Renal cortex interstitium (tissue), 11 donors: ENCODE measurements around the gene RPL3. TPM values are rescaled to one million over a fixed set of nuclear protein-coding genes. Genes with fewer than 3 reads are reported as not detected.
"Not testable (repeated sequence)": the region's sequence is repeated elsewhere in the genome, so short reads cannot be mapped to it uniquely, and the experiment has no call there.

Experiments
- DNase-seq, 11 donors: peaks; one replicate each; pipeline ENCODE4 v3.0.0-alpha.2; 2013; ENCODE audit warnings: low read depth in 9 of 11, low spot score in 4 of 11; ENCODE audit errors: extremely low read depth in 1 of 11
- polyA plus RNA-seq, 3 donors: library from polyadenylated mRNA; unstranded; fragments of 120-200 nt; gene quantifications; one replicate each; pipeline ENCODE4 v1.2.1, GENCODE V29; 2013; ENCODE audit not compliant: insufficient read length in 3 of 3

RPL3 gene
- polyA plus RNA-seq, 3 donors = 2,961 to 3,304 (median 3,137) TPM

GRCh38 chr22:39343259-39344045 lies 24.0 kb upstream of the RPL3 start:
- peak in 1 of 11 donors; percentile 51 for DNase-seq

DNA sequence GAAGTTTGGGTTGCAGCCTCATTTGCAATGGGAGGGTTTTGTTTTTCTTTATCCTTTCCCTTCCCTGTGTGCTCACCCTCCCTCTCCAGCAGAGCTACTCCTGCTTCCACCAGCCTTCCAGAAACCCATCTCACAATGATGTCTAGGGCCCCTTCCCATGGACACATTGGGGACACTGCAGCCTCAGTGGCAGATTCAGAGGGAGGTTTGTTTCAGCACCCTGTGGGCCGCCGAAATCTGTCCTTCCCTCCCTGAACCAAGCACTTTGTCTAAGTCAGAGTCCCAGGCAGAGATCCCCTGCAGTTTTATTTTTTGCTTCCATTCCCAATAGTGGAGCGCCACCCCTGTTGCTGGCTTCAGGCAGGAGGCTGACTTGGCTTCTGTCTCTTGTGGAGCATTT lies 21.8 kb upstream of the RPL3 start:
- DNase-seq = no peak

DNA sequence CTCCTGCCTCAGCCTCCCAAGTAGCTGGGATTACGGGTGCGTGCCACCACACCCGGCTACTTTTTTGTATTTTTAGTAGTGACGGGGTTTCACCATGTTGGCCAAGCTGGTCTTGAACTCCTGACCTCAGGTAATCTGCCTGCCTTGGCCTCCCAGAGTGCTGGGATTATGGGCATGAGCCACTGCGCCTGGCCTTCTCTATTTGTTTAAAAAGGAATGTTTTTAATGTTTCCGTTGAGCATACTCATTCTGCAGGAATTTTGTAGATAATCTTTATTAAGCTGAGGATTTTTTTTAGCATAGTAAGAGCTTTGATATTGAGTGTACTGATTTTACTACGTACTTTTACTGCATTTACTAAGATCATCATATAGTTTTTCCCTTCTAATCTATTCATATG lies 20.4 kb upstream of the RPL3 start:
- DNase-seq = not testable (repeated sequence)

GRCh38 chr22:39336411-39336810 lies 17.0 kb upstream of the RPL3 start:
- no peak for DNase-seq

DNA sequence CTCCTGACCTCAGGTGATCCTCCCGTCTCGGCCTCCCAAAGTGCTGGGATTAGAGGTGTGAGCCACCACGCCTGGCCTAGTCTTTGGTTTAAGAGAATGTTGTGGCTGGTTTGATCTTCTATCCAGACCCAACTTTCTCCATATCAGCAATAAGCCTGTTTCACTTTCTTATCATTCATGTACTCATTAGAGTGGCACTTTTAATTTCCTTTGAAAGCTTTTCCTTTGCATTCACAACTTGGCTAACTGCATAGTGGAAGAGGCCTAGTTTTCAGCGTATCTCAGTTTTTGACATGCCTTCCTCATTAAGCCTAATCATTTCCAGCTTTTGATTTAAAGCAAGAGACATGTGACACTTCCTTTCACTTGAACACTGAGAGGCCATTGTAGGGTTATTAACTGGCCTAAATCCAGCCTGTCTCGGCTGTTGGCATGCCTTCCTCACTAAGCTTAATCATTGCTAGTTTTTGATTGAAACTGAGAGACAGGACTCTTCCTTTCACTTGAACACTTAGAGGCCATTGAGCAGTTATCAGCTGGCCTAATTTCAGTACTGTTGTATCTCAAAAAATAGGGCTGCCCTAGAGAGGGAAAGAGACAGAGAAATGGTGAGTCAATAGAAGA lies 13.1 kb upstream of the RPL3 start:
- DNase-seq = no peak

DNA sequence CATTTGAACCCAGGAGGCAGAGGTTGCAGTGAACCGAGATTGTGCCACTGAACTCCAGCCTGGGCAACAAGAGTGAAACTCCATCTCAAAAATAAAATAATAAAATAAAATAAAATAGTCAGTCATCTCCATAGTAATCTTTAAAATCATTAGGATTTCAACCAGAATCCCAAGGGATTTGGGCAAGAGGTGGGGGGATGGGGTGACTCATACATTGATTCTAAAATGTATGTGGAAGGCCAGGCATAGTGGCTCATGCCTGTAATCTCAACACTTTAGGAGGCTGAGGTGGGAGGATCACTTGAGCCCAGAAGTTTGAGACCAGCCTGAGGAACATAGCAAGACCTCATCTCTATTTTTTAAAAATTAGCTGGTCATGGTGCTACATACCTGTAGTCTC lies 11.1 kb upstream of the RPL3 start:
- not testable (repeated sequence) for DNase-seq

- no peak for DNase-seq
Observed at GRCh38 chr22:39327995-39328754, 8.8 kb upstream of the RPL3 start.

DNA sequence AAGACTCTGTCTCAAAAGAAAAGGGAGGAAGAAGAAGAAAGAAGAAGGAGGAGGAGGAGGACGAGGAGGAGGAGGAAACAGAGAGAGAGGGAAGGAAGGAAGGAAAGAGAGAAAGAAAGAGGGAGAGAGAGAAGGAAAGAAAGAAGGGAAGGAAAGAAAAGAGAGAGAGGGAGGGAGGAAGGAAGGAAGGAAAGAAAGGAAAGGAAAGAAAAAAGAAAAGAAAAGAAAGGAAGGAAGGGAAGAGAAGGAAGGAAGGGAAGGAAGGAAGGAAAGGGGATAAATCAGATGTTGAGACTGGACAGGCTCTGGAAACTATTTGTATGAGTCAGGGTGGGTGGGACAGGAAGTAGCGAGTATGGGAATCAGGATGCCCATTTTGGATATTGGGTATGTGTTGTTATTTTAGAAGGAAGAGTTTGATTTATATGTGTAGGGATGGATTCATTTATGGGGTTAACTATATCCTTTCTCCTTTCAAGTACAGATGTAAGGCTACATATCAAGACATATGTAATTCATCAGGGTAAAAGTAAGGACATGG lies 6.0 kb upstream of the RPL3 start:
- no peak for DNase-seq

DNA sequence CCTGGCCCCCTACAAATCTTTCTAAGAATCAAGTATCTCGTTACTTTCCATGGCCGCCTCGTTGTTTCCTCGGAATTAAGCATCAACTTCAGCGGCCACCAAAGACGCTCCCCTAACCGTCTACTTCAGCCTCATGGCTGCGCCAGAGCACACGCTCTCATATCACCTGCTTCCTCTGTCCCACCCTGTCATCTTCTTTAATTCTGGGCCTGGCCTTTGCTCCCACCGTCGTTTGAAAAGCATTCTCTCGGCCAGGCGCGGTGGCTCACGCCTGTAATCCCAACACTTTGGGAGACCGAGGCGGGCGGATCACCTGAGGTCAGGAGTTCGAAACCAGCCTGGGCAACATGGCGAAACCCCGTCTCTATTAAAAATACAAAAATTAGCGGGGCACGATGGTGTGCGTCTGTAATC lies 1.2 kb upstream of the RPL3 start:
- DNase-seq = not testable (repeated sequence)

- DNase-seq = peak in 3 of 11 donors; percentile 44 to 54 (median 53)
Observed at GRCh38 chr22:39318507-39319283, 728 bp downstream of the RPL3 start.

- DNase-seq = no peak
Observed at GRCh38 chr22:39317775-39318506, 1.5 kb downstream of the RPL3 start.

DNA sequence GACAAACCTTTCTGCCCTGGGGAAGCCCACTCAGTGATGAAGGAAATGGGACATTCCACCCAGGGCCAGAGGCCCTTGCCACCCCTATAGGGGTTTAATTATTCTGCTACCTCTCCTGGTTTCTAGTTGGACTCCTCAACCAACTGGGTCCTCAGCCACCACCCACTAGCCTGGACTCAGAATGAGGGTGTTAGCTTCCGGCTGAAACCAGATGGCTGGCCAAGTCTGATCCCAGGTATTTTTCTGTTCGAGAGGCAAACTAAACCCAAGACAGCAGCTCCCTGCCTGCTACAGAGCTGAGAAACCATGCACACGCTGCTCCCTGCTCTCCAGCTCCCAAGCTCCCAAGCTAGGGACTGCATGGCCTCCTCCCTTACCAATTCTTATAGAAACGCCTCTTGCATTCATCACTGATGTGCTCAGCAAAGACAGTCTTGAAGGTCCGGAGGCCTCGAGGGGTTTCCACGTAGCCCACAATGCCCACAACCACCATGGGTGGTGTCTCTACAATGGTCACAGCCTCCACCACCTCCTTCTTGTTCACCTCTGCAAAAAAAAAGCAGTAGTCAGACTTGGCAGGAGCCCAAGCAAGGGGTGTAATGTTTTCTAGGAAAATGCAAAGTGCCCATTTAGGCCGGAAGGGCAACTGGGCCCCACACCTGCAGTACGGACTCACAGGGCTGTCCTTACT lies 2.2 kb downstream of the RPL3 start:
- DNase-seq = no peak

GRCh38 chr22:39316440-39317083 lies 2.9 kb downstream of the RPL3 start:
- peak in 7 of 11 donors; percentile 58 to 77 (median 67) for DNase-seq

- DNase-seq = no peak
Observed at GRCh38 chr22:39315389-39315788, 4.0 kb downstream of the RPL3 start.

DNA sequence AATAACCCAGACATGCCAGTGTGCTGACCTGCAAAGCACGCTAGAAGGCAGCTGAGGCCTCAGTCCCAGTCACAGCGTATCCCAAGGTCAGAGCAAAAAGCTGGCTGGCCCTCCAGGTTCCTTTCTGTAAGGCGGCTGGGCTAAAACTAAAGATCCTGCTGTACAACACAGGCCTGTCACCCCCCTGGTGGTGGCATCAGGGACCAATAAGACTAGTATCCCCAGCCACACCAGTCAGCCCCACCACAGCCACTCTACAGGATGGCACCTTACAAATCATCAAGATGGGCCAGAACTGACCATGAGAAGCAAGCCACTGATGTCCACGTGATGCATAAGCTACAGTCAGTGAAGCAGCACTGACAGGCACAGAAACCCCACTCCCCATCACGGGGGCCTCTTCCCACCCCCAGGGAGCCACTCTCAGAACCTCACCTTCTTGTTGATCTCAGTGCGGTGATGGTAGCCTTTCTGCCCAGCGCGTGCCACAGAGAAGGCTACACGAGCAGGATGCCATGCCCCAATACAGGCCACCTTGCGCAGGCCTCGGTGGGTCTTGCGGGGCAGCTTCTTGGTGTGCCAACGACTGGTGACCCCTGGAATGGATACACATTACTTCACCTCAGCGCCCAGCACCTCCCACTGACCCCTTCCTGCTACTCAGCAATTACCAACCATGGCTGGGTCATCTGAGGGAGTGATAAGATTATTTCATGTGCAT lies 5.0 kb downstream of the RPL3 start:
- DNase-seq = no peak

- no peak for DNase-seq
Observed at GRCh38 chr22:39313258-39314001, 6.0 kb downstream of the RPL3 start.
